Fibroblast of villous mesenchyme (primary cell): ENCODE results near the gene MFSD12. TPM values are rescaled to one million over a fixed set of nuclear protein-coding genes. Genes with fewer than 3 reads are reported as not detected.

ENCODE experiments used
- DNase-seq: peaks from one replicate; pipeline ENCODE4 v3.0.0-alpha.2; 2010; ENCODE audit warnings: low read depth
- H3K4me3 ChIP-seq: 2 replicates; pipeline ENCODE4 v1.5.1; 2011; ENCODE audit warnings: low read depth, mild to moderate bottlenecking, low read length
- total RNA-seq: library from RNA; depleted of rRNA; stranded (reverse); fragments of >200 nt; gene quantifications from 2 replicates; pipeline ENCODE4 v1.2.3, GENCODE V29; 2012
- TF ChIP-seq, protein P1 (sequence below): IDR thresholded peaks from 2 replicates; pipeline ENCODE4 v1.5.1; 2012; ENCODE audit warnings: low read depth, mild to moderate bottlenecking, low read length; ENCODE audit not compliant: insufficient read depth

MFSD12 gene
- total RNA-seq, 1 donor: 137 TPM

DNA sequence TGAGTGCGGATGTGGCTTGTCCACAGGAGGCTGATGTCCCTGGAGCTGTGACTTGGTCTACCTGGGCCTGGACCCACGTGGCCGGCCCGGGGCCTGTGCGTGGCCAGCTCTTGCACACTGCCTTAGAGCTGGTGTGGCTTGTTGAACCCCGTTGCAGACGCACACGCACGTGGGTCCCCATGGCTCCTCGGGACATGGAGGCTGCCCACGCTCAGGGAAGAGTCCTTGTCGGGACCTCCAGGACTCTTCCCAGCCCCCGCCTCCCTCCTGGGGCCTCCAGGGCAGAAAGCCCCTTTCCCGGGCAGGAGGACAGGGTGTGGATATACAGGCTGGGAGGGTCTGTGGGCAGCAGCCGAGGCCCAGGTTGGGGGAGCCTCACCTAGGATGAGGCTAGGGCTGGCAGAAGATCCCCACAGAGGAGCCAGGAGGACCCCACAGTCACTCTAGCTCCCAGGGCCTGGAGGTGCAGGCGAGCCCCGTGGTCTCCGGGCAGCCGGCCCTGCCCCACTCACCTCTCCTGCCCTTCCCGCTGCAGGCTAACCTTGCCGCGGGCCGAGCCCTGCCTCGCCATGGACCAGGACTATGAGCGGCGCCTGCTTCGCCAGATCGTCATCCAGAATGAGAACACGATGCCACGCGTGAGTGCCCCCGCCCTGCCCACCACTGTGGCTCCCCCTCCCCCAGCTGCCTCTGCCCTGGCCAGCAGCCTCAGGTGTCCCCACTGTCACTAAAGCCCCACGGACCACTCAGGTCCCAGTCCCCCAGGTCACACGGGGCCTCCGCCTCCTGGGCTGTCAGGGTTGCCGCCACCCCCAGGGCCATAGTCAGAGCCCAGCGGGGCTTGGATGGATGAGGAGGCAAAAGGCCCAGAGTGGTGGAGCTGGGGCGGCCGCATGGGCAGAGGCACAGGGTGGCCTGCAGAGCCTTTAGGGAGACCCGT lies 34.7 kb downstream of the MFSD12 start:
- TF ChIP-seq, protein P1, sequence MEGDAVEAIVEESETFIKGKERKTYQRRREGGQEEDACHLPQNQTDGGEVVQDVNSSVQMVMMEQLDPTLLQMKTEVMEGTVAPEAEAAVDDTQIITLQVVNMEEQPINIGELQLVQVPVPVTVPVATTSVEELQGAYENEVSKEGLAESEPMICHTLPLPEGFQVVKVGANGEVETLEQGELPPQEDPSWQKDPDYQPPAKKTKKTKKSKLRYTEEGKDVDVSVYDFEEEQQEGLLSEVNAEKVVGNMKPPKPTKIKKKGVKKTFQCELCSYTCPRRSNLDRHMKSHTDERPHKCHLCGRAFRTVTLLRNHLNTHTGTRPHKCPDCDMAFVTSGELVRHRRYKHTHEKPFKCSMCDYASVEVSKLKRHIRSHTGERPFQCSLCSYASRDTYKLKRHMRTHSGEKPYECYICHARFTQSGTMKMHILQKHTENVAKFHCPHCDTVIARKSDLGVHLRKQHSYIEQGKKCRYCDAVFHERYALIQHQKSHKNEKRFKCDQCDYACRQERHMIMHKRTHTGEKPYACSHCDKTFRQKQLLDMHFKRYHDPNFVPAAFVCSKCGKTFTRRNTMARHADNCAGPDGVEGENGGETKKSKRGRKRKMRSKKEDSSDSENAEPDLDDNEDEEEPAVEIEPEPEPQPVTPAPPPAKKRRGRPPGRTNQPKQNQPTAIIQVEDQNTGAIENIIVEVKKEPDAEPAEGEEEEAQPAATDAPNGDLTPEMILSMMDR: no peak
- no peak overlapping the region for H3K4me3 ChIP-seq
- no peak for DNase-seq

DNA sequence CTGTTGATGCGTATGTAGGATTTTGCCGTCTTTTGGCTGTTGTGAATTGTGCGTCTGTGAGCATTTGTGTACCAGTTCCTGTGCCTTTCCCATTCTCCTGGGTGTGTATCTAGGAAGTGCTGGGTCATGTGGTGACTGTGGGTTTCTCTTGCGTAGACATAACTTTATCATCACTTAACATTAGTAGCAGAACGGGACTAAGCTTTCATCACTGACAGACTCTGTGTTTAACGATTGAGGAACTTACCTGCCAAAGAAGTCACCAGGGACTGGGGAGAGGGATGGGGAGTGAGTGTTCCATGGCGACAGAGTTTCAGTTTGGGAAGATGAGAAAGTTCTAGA lies 36.3 kb downstream of the MFSD12 start:
- TF ChIP-seq, protein P1: no peak
- no peak overlapping the region for H3K4me3 ChIP-seq

DNA sequence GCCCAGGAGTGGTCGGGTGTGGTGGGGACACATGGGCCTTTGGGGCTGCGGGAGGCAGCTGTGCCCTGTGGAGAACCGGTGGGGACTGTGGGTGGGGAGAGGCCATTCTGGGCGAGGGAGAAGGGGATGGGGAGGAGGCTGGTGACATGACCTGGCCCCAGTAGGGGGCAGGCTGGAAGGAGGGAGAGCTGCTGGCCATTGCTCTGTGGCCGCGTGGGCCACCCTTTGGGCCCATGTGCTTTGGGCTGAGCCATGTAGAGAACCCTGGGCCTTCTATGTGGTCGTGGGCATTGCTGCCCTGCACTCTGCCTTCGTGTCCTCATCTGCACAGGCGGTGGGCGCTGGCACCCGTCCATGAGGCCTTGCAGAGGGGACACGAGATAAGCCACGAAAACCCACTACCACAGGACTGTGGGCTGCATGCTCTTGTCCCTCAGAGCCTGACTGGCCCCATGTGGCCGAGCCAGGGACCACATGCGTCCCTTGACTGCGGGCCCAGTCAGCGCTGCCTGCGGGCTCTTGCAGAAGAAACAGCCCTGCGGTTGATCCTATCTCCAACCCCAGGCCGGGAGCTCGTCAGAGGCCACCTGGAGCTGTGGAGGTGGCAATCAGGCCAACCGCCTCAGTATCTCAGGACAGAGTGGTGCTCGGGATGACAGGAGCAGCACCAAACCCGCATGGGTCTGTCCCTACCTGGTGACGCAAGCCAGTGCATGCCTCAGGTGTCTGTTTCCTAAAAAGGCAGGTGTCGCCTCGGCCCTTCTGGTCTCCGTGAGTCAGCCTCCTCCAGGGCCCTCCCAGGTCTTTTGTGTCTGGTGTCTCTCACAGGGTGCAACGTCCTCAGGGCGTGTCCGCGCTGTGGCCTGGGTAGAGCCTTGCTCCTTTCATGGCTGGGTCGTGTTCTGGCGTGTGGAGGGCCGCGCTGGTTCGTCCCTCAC lies 37.0 kb downstream of the MFSD12 start:
- TF ChIP-seq, protein P1: no peak
- no peak overlapping the region for H3K4me3 ChIP-seq
- DNase-seq: no peak

More for the DNA sequence above, 36.3 kb downstream of the MFSD12 start:
- no peak for DNase-seq

DNA sequence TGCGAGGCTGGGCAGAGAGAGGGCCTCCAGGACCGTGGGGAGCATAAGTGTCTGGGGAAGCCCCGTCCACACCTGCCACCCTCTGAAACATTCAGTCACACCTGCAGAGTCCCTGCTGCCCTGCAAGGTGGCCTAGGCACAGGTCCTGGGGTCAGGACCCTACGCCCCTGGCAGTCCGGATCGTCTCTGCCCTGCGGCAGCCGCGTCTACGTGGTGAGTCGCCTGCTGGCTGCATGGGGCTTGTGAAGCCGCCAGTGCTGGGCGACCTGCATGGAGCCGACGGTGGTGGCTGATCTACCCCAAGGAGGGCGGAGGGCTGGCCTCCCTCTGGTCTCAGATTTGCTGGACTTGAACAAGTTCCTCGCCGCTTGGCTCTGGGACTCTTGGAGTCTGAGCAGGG lies 38.3 kb downstream of the MFSD12 start:
- TF ChIP-seq, protein P1: no peak
- no peak overlapping the region for H3K4me3 ChIP-seq
- no peak for DNase-seq

DNA sequence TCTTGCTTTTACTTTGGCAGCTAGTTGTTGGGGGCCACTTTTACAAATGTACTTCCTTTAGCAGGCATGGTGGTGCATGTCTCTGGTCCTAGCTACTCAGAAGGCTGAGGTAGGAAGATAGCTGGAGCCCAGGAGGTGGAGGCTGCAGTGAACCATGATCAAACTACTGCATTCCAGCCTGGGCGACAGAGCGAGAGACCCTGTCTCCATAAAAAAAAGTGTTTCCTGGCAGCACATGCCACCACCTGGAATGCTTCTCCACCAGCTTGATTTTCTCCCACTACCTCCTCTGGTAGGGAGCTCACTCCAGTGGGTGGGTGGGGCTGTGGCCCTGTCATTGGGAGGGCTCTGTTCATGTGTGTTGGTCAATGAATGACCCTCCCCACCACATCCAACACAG lies 38.7 kb downstream of the MFSD12 start:
- TF ChIP-seq, protein P1: no peak
- H3K4me3 ChIP-seq: no peak overlapping the region
- DNase-seq: no peak

DNA sequence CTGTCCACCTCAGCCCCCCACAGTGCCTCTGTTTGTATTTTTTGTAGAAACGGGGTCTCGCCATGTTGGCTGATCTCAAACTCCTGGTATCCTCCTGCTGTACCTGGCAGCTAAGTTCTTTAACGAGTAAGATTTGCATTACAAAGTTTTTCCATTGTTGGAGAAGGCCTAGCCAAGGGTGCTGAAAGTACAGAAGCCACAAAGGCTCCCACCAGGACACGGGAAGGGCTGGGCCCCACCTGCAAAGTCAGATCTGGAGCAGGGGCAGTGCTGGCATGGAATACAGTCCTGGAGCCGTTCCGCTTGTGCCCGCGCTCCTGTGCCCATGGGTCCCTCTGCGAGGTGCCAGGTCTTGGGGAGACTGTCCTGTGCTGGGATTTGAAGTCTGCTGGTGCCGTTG lies 39.1 kb downstream of the MFSD12 start:
- no peak for DNase-seq
- H3K4me3 ChIP-seq: no peak overlapping the region
- TF ChIP-seq, protein P1: no peak
